IMR-90 (cell line): ENCODE results near the gene TSTD2. TPM values are rescaled to one million over a fixed set of nuclear protein-coding genes. Genes with fewer than 3 reads are reported as not detected.
A peak's percentile ranks its signal among the peaks of the same experiment; 100 is the strongest.

Experiments
- ATAC-seq: fragments of 200-7000 bp; cut with Tn5 transposase; 2 replicates; pipeline ENCODE4 v1.9.1; 2020; ENCODE audit warnings: low read depth, mild to moderate bottlenecking, moderate library complexity
- BruUV-seq: library from RNA; stranded (reverse); fragments of 400-500 nt; replicated peaks from 2 replicates; lab custom pipeline; 2021; lab: Mats Ljungman, UMichigan
- CTCF ChIA-PET: fragments of 300-600 bp; formaldehyde crosslinking; extraction: SDS; loops from one replicate; lab custom pipeline; 2021; ENCODE audit warnings: antibody characterized with exemption; lab: Yijun Ruan, JAX
- POLR2A ChIA-PET: fragments of 300-600 bp; sonication (Branson Sonifier 250); formaldehyde crosslinking; loops from one replicate; lab custom pipeline; 2022; ENCODE audit warnings: antibody characterized with exemption; ENCODE audit not compliant: unreplicated experiment; lab: Charles Lee
- DNase-seq: peaks from one replicate; pipeline ENCODE4 v3.0.0; 2013
- H2AFZ ChIP-seq: replicated peaks from 2 replicates; pipeline ENCODE3; 2013; ENCODE audit warnings: low read length, mild to moderate bottlenecking; ENCODE audit not compliant: poor library complexity
- H2AK5ac ChIP-seq: 2 replicates; pipeline ENCODE4 v1.6.1; 2013; ENCODE audit warnings: low read depth, low read length, inconsistent platforms
- H2AK9ac ChIP-seq: replicated peaks from 2 replicates; pipeline ENCODE3; 2013; ENCODE audit warnings: mild to moderate bottlenecking, low read depth, low read length, moderate library complexity; ENCODE audit not compliant: poor library complexity
- H2BK120ac ChIP-seq: 2 replicates; pipeline ENCODE4 v1.6.1; 2013; ENCODE audit warnings: low read depth, low read length, inconsistent platforms
- H2BK15ac ChIP-seq: 3 replicates; pipeline ENCODE4 v1.6.1; 2013; ENCODE audit warnings: low read depth, low read length, inconsistent platforms
- H2BK20ac ChIP-seq: 2 replicates; pipeline ENCODE4 v1.6.1; 2013; ENCODE audit warnings: low read depth, mild to moderate bottlenecking, inconsistent platforms, low read length, moderate library complexity
- H2BK5ac ChIP-seq: 2 replicates; pipeline ENCODE4 v1.6.1; 2013; ENCODE audit warnings: mild to moderate bottlenecking, low read depth, low read length, inconsistent platforms; ENCODE audit not compliant: poor library complexity, severe bottlenecking
- H3K14ac ChIP-seq: replicated peaks from 2 replicates; pipeline ENCODE4 v1.6.1; 2013; ENCODE audit warnings: low read depth, low read length, inconsistent platforms
- H3K18ac ChIP-seq: 2 replicates; pipeline ENCODE4 v1.6.1; 2013; ENCODE audit warnings: low read depth, low read length, control low read depth
- H3K23ac ChIP-seq: 2 replicates; pipeline ENCODE4 v1.6.1; 2013; ENCODE audit warnings: low read depth, low read length, inconsistent platforms
- H3K27ac ChIP-seq: 2 replicates; pipeline ENCODE4 v1.5.1; 2013; ENCODE audit warnings: mild to moderate bottlenecking, control low read depth, low read length; ENCODE audit not compliant: insufficient read depth
- H3K27me3 ChIP-seq: 2 replicates; pipeline ENCODE4 v1.6.1; 2013; ENCODE audit warnings: low read length; ENCODE audit not compliant: control insufficient read depth, insufficient read depth
- H3K36me3 ChIP-seq: 2 replicates; pipeline ENCODE4 v1.6.1; 2013; ENCODE audit warnings: low read length, mixed read lengths; ENCODE audit not compliant: control insufficient read depth, insufficient read depth
- H3K4ac ChIP-seq: 2 replicates; pipeline ENCODE4 v1.6.1; 2013; ENCODE audit warnings: low read depth, low read length, inconsistent platforms
- H3K4me1 ChIP-seq: 2 replicates; pipeline ENCODE4 v1.6.1; 2013; ENCODE audit warnings: low read length, mixed read lengths; ENCODE audit not compliant: control insufficient read depth, insufficient read depth
- H3K4me2 ChIP-seq: 2 replicates; pipeline ENCODE4 v1.6.1; 2013; ENCODE audit warnings: low read depth, mild to moderate bottlenecking, control low read depth, low read length, moderate library complexity
- H3K4me3 ChIP-seq: 2 replicates; pipeline ENCODE4 v1.5.1; 2013; ENCODE audit warnings: low read depth, mild to moderate bottlenecking, control low read depth, low read length, moderate library complexity; ENCODE audit not compliant: insufficient read depth
- H3K56ac ChIP-seq: 2 replicates; pipeline ENCODE4 v1.6.1; 2013; ENCODE audit warnings: low read length, inconsistent platforms; ENCODE audit not compliant: insufficient read depth; ENCODE audit errors: extremely low read depth
- H3K79me1 ChIP-seq, 2 experiments: 2 replicates each; pipeline ENCODE4 v1.6.1; 2013; ENCODE audit warnings: low read length in 2 of 2, inconsistent platforms in 1 of 2, low read depth in 1 of 2
- H3K9ac ChIP-seq: 2 replicates; pipeline ENCODE4 v1.6.1; 2013; ENCODE audit warnings: low read depth, low read length, control low read depth
- H3K9me1 ChIP-seq: 2 replicates; pipeline ENCODE4 v1.6.1; 2013; ENCODE audit warnings: low read length, inconsistent platforms; ENCODE audit not compliant: insufficient read depth
- H3K9me3 ChIP-seq: 2 replicates; pipeline ENCODE4 v1.6.1; 2013; ENCODE audit warnings: low read length; ENCODE audit not compliant: control insufficient read depth, insufficient read depth
- H4K20me1 ChIP-seq: 2 replicates; pipeline ENCODE4 v1.6.1; 2013; ENCODE audit warnings: low read length, inconsistent platforms; ENCODE audit not compliant: insufficient read depth
- H4K5ac ChIP-seq: 2 replicates; pipeline ENCODE4 v1.6.1; 2013; ENCODE audit warnings: mild to moderate bottlenecking, low read depth, low read length, control low read depth
- H4K8ac ChIP-seq, 2 experiments: 2 replicates each; pipeline ENCODE4 v1.6.1; 2013; ENCODE audit warnings: low read depth in 2 of 2, low read length in 2 of 2, control low read depth in 1 of 2, inconsistent platforms in 1 of 2
- H4K91ac ChIP-seq: 2 replicates; pipeline ENCODE4 v1.6.1; 2013; ENCODE audit warnings: low read depth, low read length, inconsistent platforms; ENCODE audit not compliant: insufficient read depth
- BHLHE40 ChIP-seq: fragments of 150-350 bp; IDR thresholded peaks from 2 replicates; pipeline ENCODE4 v1.6.1; 2016; ENCODE audit warnings: mild to moderate bottlenecking, low read depth, low read length
- CHD1 ChIP-seq: IDR thresholded peaks from 2 replicates; pipeline ENCODE4 v1.6.1; 2012; ENCODE audit warnings: low read depth, low read length, improper control_type of control experiment
- MAFK ChIP-seq: IDR thresholded peaks from 2 replicates; pipeline ENCODE4 v1.6.1; 2012; ENCODE audit warnings: low read depth, low read length, improper control_type of control experiment
- MXI1 ChIP-seq: IDR thresholded peaks from 2 replicates; pipeline ENCODE4 v1.6.1; 2012; ENCODE audit warnings: low read depth, mild to moderate bottlenecking, low read length, moderate library complexity, borderline replicate concordance
- RAD21 ChIP-seq: IDR thresholded peaks from 2 replicates; pipeline ENCODE4 v1.6.1; 2012; ENCODE audit warnings: low read length, improper control_type of control experiment
- RFX5 ChIP-seq: IDR thresholded peaks from 2 replicates; pipeline ENCODE4 v1.8.0; 2012; ENCODE audit warnings: low read depth, mild to moderate bottlenecking, low read length, moderate library complexity
- WGBS, 2 experiments: methylation state at CpG; one replicate each; pipeline versions ENCODE4 v1.1.5 to v1.1.7; 2013; ENCODE audit warnings: missing lambda C conversion rate in 2 of 2; ENCODE audit not compliant: insufficient read length in 1 of 2; ENCODE audit errors: extremely low coverage in 2 of 2; 5-methylcytosine and 5-hydroxymethylcytosine counted together
- dilution Hi-C: fragments of 300-500 bp; cut with HindIII; formaldehyde crosslinking; loops from one replicate; pipeline ENCODE4 v1.14.3; 2018; ENCODE audit warnings: low sequenced_read_pairs; ENCODE audit not compliant: unreplicated experiment
- in situ Hi-C: fragments of 300-500 bp; cut with MboI; formaldehyde crosslinking; loops from 3 replicates; pipeline ENCODE4 v1.14.3; 2019; ENCODE audit warnings: low sequenced_read_pairs, inconsistent platforms, mixed read lengths
- intact Hi-C: fragments of 100-400 bp; cut with micrococcal nuclease; formaldehyde crosslinking; loops from 2 replicates; pipeline ENCODE4 v1.10.0; 2022
- polyA plus RNA-seq, 3 experiments: library from polyadenylated mRNA; depleted of rRNA; stranded (reverse); fragments of >200 nt; gene quantifications; 2 replicates each; pipeline ENCODE4 v1.2.3, GENCODE V29; 2012; ENCODE audit warnings: low replicate concordance in 1 of 3
- total RNA-seq: library from RNA; depleted of rRNA; stranded (reverse); fragments of >200 nt; gene quantifications from 2 replicates; pipeline ENCODE4 v1.2.3, GENCODE V29; 2012
- TF ChIP-seq, protein P1 (sequence below): conservative IDR thresholded peaks from 2 replicates; pipeline ENCODE4 v1.5.1; 2012; ENCODE audit warnings: mild to moderate bottlenecking, low read depth, low read length, improper control_type of control experiment
- TF ChIP-seq, protein P2 (sequence below): fragments of 150-350 bp; IDR thresholded peaks from 2 replicates; pipeline ENCODE4 v1.6.1; 2016; ENCODE audit warnings: low read depth, mild to moderate bottlenecking, low read length, moderate library complexity, borderline replicate concordance

The TSTD2 gene
- total and polyA plus RNA-seq, 2 of the 4 experiments (the other 2 are of a cell fraction) = 11.2 to 16.3 TPM

DNA sequence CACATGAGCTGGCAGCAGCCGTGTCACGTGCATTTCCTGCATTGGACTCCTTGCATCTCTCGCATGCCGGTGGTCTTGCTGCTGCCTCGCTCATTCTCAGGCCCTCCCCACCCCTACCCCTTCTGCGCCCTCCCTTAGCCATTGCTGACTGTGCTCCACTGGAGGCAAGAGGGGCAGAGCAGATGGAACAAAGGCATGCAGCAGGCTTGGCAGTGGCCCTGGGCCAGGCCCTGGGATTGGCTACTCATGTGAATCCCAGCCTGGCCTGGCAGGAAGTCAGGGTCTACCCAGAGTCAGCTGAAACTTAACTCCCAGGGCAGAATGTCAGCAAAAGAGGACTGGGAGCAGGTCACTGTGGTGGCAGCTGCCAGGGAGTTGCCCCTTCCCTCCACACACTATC lies 62.3 kb downstream of the TSTD2 start:
- no peak overlapping the region for H2BK15ac ChIP-seq
- H3K14ac ChIP-seq = no peak overlapping the region
- in situ Hi-C loops = no loop called here
- ChIA-PET POLR2A (no interaction called here), CTCF (interaction anchor here (1.0 kb wide), 1 partner anchor 28 kb away, joined by 3 read pairs; no protein-coding TSS in a partner anchor)
- no peaks in the 10 kb centered on the region for H3K9me3 ChIP-seq
- no peak overlapping the region for H4K91ac ChIP-seq
- no peak overlapping the region for H2AK5ac ChIP-seq
- dilution Hi-C loops = no loop called here
- H3K56ac ChIP-seq = no peak overlapping the region
- no CpG with 5 or more reads among the region's 6 CpGs for WGBS, 2 experiments
- H3K4me3 ChIP-seq = no peak overlapping the region
- no peaks in the 10 kb centered on the region for H3K79me1 ChIP-seq
- TF ChIP-seq RFX5 = no peak
- TF ChIP-seq BHLHE40 = no peak
- TF ChIP-seq CHD1 = no peak
- TF ChIP-seq MAFK = no peak
- TF ChIP-seq, protein P1, sequence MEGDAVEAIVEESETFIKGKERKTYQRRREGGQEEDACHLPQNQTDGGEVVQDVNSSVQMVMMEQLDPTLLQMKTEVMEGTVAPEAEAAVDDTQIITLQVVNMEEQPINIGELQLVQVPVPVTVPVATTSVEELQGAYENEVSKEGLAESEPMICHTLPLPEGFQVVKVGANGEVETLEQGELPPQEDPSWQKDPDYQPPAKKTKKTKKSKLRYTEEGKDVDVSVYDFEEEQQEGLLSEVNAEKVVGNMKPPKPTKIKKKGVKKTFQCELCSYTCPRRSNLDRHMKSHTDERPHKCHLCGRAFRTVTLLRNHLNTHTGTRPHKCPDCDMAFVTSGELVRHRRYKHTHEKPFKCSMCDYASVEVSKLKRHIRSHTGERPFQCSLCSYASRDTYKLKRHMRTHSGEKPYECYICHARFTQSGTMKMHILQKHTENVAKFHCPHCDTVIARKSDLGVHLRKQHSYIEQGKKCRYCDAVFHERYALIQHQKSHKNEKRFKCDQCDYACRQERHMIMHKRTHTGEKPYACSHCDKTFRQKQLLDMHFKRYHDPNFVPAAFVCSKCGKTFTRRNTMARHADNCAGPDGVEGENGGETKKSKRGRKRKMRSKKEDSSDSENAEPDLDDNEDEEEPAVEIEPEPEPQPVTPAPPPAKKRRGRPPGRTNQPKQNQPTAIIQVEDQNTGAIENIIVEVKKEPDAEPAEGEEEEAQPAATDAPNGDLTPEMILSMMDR = no peak
- TF ChIP-seq, protein P2, sequence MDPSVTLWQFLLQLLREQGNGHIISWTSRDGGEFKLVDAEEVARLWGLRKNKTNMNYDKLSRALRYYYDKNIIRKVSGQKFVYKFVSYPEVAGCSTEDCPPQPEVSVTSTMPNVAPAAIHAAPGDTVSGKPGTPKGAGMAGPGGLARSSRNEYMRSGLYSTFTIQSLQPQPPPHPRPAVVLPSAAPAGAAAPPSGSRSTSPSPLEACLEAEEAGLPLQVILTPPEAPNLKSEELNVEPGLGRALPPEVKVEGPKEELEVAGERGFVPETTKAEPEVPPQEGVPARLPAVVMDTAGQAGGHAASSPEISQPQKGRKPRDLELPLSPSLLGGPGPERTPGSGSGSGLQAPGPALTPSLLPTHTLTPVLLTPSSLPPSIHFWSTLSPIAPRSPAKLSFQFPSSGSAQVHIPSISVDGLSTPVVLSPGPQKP = no peak
- TF ChIP-seq RAD21 = no peak
- TF ChIP-seq MXI1 = no peak
- peaks cover 2% of the 10 kb centered on the region; the same call in 1 of the 2 replicates for H3K4me1 ChIP-seq
- H3K18ac ChIP-seq = no peak overlapping the region
- BruUV-seq = no TSS peak
- H3K4ac ChIP-seq = no peak overlapping the region
- no peak overlapping the region for H2BK20ac ChIP-seq
- H3K9me1 ChIP-seq = no peaks in the 10 kb centered on the region
- no peak overlapping the region for H4K5ac ChIP-seq
- no peak for DNase-seq
- no peak overlapping the region for H4K8ac ChIP-seq
- H3K9ac ChIP-seq = no peak overlapping the region
- no peak overlapping the region for H2BK5ac ChIP-seq
- no peak overlapping the region for H3K23ac ChIP-seq
- H3K36me3 ChIP-seq = peaks cover 15% of the 10 kb centered on the region
- peak; percentile 53 for ATAC-seq
- H2AFZ ChIP-seq = peak overlapping the region; percentile 21
- no peaks in the 10 kb centered on the region for H4K20me1 ChIP-seq
- H2AK9ac ChIP-seq = no peak overlapping the region
- no peaks in the 10 kb centered on the region for H3K27me3 ChIP-seq
- H3K4me2 ChIP-seq = no peak overlapping the region
- no peak overlapping the region for H2BK120ac ChIP-seq
- H3K27ac ChIP-seq = no peak overlapping the region
- intact Hi-C loops = no loop called here
